Measurements from ENCODE around the gene FAM9B.

Gene FAM9B

GRCh38 chrX:8980756-8981155 lies 53.2 kb downstream of the FAM9B start:
- DNase-seq (ENCODE audit: low read depth): no peak
